ENCODE measurements around the gene HGS. TPM values are rescaled to one million over a fixed set of nuclear protein-coding genes. Genes with fewer than 3 reads are reported as not detected.

HGS gene
- total and polyA plus RNA-seq, 2 of the 8 experiments (the other 6 are each of a cell fraction or from before 2014, with no cell fraction given) = 80.8 to 99.7 TPM

GRCh38 chr17:81686614-81687013, 2.8 kb downstream of the HGS start (continued):
- TF ChIP-seq CTBP2 (IDR thresholded peaks at IDR 0.05; ENCODE audit: borderline replicate concordance, insufficient read depth, insufficient read length, low read length) (no peak), RFX5 (IDR thresholded peaks at IDR 0.05; ENCODE audit: borderline replicate concordance, low read depth, low read length) (no peak), POLR2AphosphoS5 (IDR thresholded peaks at IDR 0.05; ENCODE audit: low read depth, low read length) (no peak), CEBPB (IDR thresholded peaks at IDR 0.05; ENCODE audit: low read depth, low read length) (no peak), JUN (IDR thresholded peaks at IDR 0.05; ENCODE audit: low read depth, low read length) (no peak)

Data from H1 (cell line).